Panc1 (cell line): ENCODE measurements around the gene FAM24B. TPM values are rescaled to one million over a fixed set of nuclear protein-coding genes. Genes with fewer than 3 reads are reported as not detected.

ENCODE experiments used
- ATAC-seq: fragments of 200-7000 bp; cut with Tn5 transposase; 2 replicates; pipeline ENCODE4 v1.9.1; 2020; ENCODE audit warnings: mild to moderate bottlenecking, moderate library complexity
- BruUV-seq: library from RNA; stranded (reverse); fragments of 400-500 nt; replicated peaks from 2 replicates; lab custom pipeline; 2021; lab: Mats Ljungman, UMichigan
- CTCF ChIA-PET: fragments of 300-600 bp; sonication (Branson Sonifier 250); formaldehyde crosslinking; loops from one replicate; lab custom pipeline; 2022; ENCODE audit warnings: antibody characterized with exemption; lab: Charles Lee
- POLR2A ChIA-PET: fragments of 300-600 bp; sonication (Branson Sonifier 250); formaldehyde crosslinking; loops from one replicate; lab custom pipeline; 2022; ENCODE audit warnings: antibody characterized with exemption; lab: Charles Lee
- DNase-seq: peaks from one replicate; pipeline ENCODE4 v3.0.0-alpha.2; 2010; ENCODE audit warnings: low read depth, low spot score
- H3K27ac ChIP-seq: 2 replicates; pipeline ENCODE4 v1.5.1; 2011; ENCODE audit warnings: mild to moderate bottlenecking, low read length, inconsistent platforms
- H3K27me3 ChIP-seq: fragments of 200-500 bp; sonication (Bioruptor generic); 2 replicates; pipeline ENCODE4 v1.6.0; 2014; ENCODE audit warnings: low read length, inconsistent platforms; ENCODE audit not compliant: control insufficient read depth, insufficient read depth
- H3K36me3 ChIP-seq: fragments of 200-500 bp; sonication (Bioruptor generic); 2 replicates; pipeline ENCODE4 v1.5.1; 2014; ENCODE audit warnings: inconsistent platforms, mild to moderate bottlenecking, low read length, moderate library complexity; ENCODE audit not compliant: control insufficient read depth, insufficient read depth
- H3K4me1 ChIP-seq: 2 replicates; pipeline ENCODE4 v1.5.1; 2011; ENCODE audit warnings: inconsistent platforms, mild to moderate bottlenecking, low read length, moderate library complexity; ENCODE audit not compliant: control insufficient read depth, insufficient read depth
- H3K4me3 ChIP-seq, 2 experiments: 2 replicates each; pipeline ENCODE4 v1.5.1; 2011 to 2012; ENCODE audit warnings: low read depth in 2 of 2, low read length in 2 of 2, mild to moderate bottlenecking in 2 of 2, inconsistent platforms in 1 of 2, moderate library complexity in 1 of 2
- H3K9me3 ChIP-seq: fragments of 200-500 bp; sonication (Bioruptor generic); 2 replicates; pipeline ENCODE4 v1.5.1; 2014; ENCODE audit warnings: low read depth, mild to moderate bottlenecking, inconsistent platforms, low read length, moderate library complexity; ENCODE audit not compliant: control insufficient read depth, insufficient read depth
- CTCF ChIP-seq: fragments of 450-650 bp; IDR thresholded peaks from 2 replicates; pipeline ENCODE4 v1.5.1; 2017; ENCODE audit warnings: mild to moderate bottlenecking
- POLR2AphosphoS5 ChIP-seq: IDR thresholded peaks from 2 replicates; pipeline ENCODE4 v1.6.1; 2012; ENCODE audit warnings: mild to moderate bottlenecking, low read depth, low read length, moderate library complexity
- REST ChIP-seq, 2 experiments: IDR thresholded peaks; 2 replicates each; pipeline ENCODE4 v1.6.1; 2011 to 2012; ENCODE audit warnings: low read depth in 2 of 2, control low read depth in 1 of 2, low read length in 1 of 2, mild to moderate bottlenecking in 1 of 2, moderate library complexity in 1 of 2; ENCODE audit not compliant: insufficient read depth in 1 of 2
- SIN3A ChIP-seq: IDR thresholded peaks from 2 replicates; pipeline ENCODE4 v1.6.1; 2012; ENCODE audit warnings: low read depth, mild to moderate bottlenecking, low read length, moderate library complexity, borderline replicate concordance; ENCODE audit not compliant: insufficient read depth
- TCF7L2 ChIP-seq: IDR thresholded peaks from 2 replicates; pipeline ENCODE4 v1.6.1; 2011; ENCODE audit warnings: mild to moderate bottlenecking, low read depth, low read length, inconsistent platforms
- in situ Hi-C: cut with HindIII; loops from 2 replicates; pipeline ENCODE4 v1.10.0; 2016; ENCODE audit warnings: low sequenced_read_pairs, low pct_unique_long_range_greater_than_20kb
- intact Hi-C: fragments of 100-400 bp; cut with micrococcal nuclease; formaldehyde crosslinking; loops from one replicate; pipeline ENCODE4 v1.10.0; 2022; ENCODE audit not compliant: unreplicated experiment
- total RNA-seq: library from RNA; stranded (reverse); gene quantifications from one replicate; pipeline ENCODE4 v1.2.1, GENCODE V29; 2021; ENCODE audit not compliant: unreplicated experiment

FAM24B gene
- total RNA-seq, 1 experiment from 2014 or later, result 21.3 TPM

- Histone ChIP-seq H3K4me3 (no peak overlapping the region), H3K27ac (no peak overlapping the region), H3K4me1 (no peaks in the 10 kb centered on the region; the same call in 1 of the 2 replicates), H3K9me3 (no peaks in the 10 kb centered on the region), H3K36me3 (peaks cover 8% of the 10 kb centered on the region), H3K27me3 (peaks cover 18% of the 10 kb centered on the region)
- BruUV-seq, result no TSS peak
- ChIA-PET POLR2A (no interaction called here), CTCF (no interaction called here)
- no peak for TF ChIP-seq REST (IDR thresholded peaks at IDR 0.05; ENCODE audit: insufficient read depth in 1 of 2, low read depth in 2 of 2, low read length in 1 of 2)
- no peak for TF ChIP-seq CTCF
- intact Hi-C loops, result no loop called here
- in situ Hi-C loops, result no loop called here
- ATAC-seq (peak; percentile 70), DNase-seq (no peak)
Measured at GRCh38 chr10:122829454-122829853, 49.9 kb downstream of the FAM24B start.

- Histone ChIP-seq H3K27ac (no peak overlapping the region), H3K27me3 (peaks cover 18% of the 10 kb centered on the region), H3K9me3 (no peaks in the 10 kb centered on the region), H3K4me1 (no peaks in the 10 kb centered on the region; the same call in 1 of the 2 replicates), H3K36me3 (peaks cover under 1% of the 10 kb centered on the region), H3K4me3 (no peak overlapping the region)
- BruUV-seq, result no TSS peak
- in situ Hi-C loops (no loop called here), intact Hi-C loops (no loop called here)
- TF ChIP-seq POLR2AphosphoS5, result no peak
- TF ChIP-seq REST (IDR thresholded peaks at IDR 0.05; ENCODE audit: insufficient read depth in 1 of 2, low read depth in 2 of 2, low read length in 1 of 2), result no peak
- TF ChIP-seq TCF7L2, result no peak
- TF ChIP-seq CTCF, result no peak
- no peak for TF ChIP-seq SIN3A
- ATAC-seq, result peak; percentile 26; the same call in 1 of the 2 replicates
- DNase-seq, result no peak
- CTCF ChIA-PET, result no interaction called here
- POLR2A ChIA-PET, result no interaction called here
Measured at GRCh38 chr10:122828716-122829255, 50.6 kb downstream of the FAM24B start.
